Peyer's patch (tissue), 4 donors: ENCODE results near the gene DNAH12.

ENCODE experiments used
- POLR2A ChIP-seq, 2 donors: fragments of 450-650 bp; IDR thresholded peaks; one replicate each; pipeline ENCODE4 v1.5.1; 2017; ENCODE audit warnings: antibody characterized with exemption in 2 of 2, mild to moderate bottlenecking in 2 of 2, moderate library complexity in 2 of 2
- TF ChIP-seq, protein P1 (sequence below), 6 experiments: fragments of 450-650 bp in 4 of 6; fragments of 200-600 bp in 2 of 6; sonication (generic) in 1 of 6; IDR thresholded peaks; one replicate each; pipeline ENCODE4 v1.5.1; 2017 to 2019; ENCODE audit warnings: antibody characterized with exemption in 6 of 6, mild to moderate bottlenecking in 3 of 6, moderate library complexity in 1 of 6

DNA sequence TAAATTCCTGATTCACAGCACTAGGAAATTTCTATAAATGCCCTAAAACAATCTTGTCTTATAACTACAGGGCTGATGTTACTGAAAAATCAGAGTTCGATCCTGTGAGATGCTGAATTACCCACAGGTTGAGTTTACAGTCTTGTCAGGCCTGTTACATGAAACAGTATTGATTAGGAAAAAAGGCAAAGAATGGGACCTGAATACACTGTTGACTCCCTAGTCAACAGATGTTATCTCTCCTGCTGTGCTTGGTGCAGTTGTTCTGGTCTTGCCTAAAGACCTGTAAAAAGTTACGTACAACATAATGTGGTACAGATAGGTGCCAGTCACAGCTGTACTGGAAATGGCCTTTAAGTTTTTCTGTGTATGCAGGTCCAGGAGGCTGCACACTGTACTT is 160.3 kb downstream of the DNAH12 start:
- TF ChIP-seq POLR2A (IDR thresholded peaks at IDR 0.05): no peak
- TF ChIP-seq, protein P1, sequence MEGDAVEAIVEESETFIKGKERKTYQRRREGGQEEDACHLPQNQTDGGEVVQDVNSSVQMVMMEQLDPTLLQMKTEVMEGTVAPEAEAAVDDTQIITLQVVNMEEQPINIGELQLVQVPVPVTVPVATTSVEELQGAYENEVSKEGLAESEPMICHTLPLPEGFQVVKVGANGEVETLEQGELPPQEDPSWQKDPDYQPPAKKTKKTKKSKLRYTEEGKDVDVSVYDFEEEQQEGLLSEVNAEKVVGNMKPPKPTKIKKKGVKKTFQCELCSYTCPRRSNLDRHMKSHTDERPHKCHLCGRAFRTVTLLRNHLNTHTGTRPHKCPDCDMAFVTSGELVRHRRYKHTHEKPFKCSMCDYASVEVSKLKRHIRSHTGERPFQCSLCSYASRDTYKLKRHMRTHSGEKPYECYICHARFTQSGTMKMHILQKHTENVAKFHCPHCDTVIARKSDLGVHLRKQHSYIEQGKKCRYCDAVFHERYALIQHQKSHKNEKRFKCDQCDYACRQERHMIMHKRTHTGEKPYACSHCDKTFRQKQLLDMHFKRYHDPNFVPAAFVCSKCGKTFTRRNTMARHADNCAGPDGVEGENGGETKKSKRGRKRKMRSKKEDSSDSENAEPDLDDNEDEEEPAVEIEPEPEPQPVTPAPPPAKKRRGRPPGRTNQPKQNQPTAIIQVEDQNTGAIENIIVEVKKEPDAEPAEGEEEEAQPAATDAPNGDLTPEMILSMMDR (IDR thresholded peaks at IDR 0.05): no peak
